ENCODE results near the gene TYW1B.
"Not testable (repeated sequence)": the region's sequence is repeated elsewhere in the genome, so short reads cannot be mapped to it uniquely, and the experiment has no call there.

The TYW1B gene

DNA sequence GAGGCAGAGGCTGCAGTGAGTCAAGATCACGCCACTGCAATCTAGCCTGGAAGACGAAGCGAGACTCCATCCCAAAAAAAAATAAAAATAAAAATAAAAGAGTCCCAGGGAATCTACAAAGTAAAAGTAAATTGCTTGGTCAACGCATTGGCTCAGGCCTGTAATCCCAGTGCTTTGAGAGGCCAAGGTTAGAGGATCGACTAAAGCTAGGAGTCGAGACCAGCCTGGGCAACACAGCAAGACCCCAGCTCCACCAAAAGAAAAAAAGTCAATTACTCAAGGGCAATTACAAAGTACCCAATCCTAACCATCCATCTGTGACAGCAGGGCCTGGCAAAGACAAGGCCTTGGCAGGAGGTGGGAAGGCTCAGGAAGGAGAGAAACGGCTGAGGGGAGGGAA, 288.3 kb downstream of the TYW1B start:
- TF ChIP-seq, protein P1, sequence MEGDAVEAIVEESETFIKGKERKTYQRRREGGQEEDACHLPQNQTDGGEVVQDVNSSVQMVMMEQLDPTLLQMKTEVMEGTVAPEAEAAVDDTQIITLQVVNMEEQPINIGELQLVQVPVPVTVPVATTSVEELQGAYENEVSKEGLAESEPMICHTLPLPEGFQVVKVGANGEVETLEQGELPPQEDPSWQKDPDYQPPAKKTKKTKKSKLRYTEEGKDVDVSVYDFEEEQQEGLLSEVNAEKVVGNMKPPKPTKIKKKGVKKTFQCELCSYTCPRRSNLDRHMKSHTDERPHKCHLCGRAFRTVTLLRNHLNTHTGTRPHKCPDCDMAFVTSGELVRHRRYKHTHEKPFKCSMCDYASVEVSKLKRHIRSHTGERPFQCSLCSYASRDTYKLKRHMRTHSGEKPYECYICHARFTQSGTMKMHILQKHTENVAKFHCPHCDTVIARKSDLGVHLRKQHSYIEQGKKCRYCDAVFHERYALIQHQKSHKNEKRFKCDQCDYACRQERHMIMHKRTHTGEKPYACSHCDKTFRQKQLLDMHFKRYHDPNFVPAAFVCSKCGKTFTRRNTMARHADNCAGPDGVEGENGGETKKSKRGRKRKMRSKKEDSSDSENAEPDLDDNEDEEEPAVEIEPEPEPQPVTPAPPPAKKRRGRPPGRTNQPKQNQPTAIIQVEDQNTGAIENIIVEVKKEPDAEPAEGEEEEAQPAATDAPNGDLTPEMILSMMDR (conservative IDR thresholded peaks at IDR 0.05; ENCODE audit: low read depth, low read length): no peak
- no peak overlapping the region for H3K4me3 ChIP-seq (ENCODE audit: low read depth, low read length)
- no peak for DNase-seq (ENCODE audit: low read depth)

DNA sequence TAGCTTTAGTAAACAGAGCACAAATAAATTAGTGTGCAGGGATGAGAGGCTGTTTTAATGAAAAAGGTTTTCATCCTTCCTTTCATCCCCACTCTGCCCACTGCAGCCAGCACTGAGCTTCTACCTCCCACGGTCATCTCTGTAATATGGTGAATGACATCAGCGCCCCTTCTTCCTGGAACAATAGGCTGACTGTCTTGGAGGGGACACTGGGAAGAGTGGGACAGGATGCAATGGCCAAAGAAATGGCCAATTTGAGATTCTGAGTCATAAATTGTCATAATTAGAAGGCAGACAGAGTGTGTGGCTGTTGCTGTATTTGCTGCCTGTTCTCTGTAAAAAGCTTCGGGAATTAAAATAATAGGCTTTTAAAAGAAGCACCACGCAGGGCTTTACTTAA, 289.1 kb downstream of the TYW1B start:
- TF ChIP-seq, protein P1 (conservative IDR thresholded peaks at IDR 0.05; ENCODE audit: low read depth, low read length): no peak
- no peak for DNase-seq (ENCODE audit: low read depth)
- H3K4me3 ChIP-seq (ENCODE audit: low read depth, low read length): no peak overlapping the region

DNA sequence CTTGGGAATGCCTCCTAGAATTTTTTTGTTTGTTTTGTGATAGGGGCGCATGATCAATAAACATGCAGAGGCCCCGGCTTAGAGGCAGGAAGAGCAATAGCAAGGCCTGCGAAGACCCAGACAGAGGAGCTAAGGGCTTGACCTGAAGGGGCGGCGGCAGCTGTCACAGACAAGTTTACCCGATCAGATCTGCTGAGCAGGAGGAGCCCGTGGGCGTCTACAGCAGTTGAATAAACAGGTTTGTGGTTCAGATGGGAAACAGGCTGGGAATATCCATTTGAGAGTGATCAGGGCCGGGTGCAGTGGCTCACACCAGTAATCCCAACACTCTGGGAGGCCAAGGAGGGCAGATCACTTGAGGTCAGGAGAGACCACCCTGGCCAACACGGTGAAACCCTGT, 289.9 kb downstream of the TYW1B start:
- no peak overlapping the region for H3K4me3 ChIP-seq (ENCODE audit: low read depth, low read length)
- no peak for DNase-seq (ENCODE audit: low read depth)
- TF ChIP-seq, protein P1 (conservative IDR thresholded peaks at IDR 0.05; ENCODE audit: low read depth, low read length): no peak

DNA sequence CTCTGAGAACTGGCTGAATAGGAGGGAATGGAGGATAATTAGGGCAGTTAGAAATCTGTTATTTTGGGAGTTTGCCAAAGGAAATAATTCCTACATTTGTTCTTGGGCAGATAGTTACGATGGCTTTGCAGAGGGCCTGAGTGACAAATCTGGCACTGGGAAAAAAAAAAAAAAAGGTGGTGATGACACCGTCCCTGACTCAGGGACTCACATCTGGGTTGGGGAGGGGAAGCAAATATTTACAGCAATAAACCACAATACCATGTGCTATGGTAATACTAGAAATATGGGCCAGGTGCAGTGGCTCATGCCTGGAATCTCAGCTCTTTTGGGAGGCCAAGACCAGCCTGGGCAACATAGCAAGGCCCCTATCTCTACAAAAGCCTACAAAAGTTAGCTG, 292.0 kb downstream of the TYW1B start:
- H3K4me3 ChIP-seq (ENCODE audit: low read depth, low read length); DNase-seq (ENCODE audit: low read depth): not testable (repeated sequence)

DNA sequence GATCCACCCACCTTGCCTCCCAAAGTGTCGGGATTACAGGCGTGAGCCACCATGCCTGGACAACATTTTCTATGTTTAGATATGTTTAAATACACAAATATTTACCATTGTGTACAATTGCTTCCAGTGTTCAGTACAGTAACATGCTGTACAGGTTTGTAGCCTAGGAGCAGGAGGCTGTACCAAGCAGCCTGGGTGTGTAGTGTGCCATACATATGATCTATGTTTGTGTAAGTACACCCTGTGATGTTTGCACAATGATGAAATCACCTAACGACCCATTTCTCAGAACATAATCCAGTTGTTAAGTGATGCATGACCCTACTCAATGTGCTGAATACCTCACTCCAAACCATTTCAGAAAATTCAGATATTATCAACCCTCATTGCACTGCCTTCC, 297.0 kb downstream of the TYW1B start:
- not testable (repeated sequence) for DNase-seq (ENCODE audit: low read depth); H3K4me3 ChIP-seq (ENCODE audit: low read depth, low read length)

Data from choroid plexus epithelial cell (primary cell).